ENCODE measurements around the gene DHX36. TPM values are rescaled to one million over a fixed set of nuclear protein-coding genes. Genes with fewer than 3 reads are reported as not detected.

DHX36 gene
- total RNA-seq, 2 experiments from 2014 or later = 128 TPM

DNA sequence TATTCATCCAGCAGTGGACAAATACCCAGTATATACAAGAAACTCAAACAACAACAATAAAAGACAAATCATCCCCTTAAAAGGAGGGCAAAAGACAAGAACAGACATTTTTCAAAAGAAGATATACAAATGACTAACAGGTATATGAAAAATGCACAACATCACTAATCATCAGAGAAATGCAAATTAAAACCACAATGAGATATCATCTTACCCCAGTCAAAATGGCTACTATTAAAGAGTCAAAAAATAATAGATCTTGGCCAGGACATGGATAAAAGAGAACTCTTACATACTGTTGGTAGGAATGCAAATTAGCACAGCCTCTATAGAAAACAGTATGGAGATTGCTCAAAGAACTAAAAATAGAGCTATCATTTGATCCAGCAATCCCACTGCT is 16.9 kb downstream of the DHX36 start:
- intact Hi-C loops (cut with DNase I, micrococcal nuclease) = no loop called here
- H3K9me3 Mint-ChIP-seq = no peaks in the 10 kb centered on the region
- H3K27me3 Mint-ChIP-seq = no peaks in the 10 kb centered on the region
- ChIA-PET POLR2A (no interaction called here), CTCF (no interaction called here)
- ATAC-seq (ENCODE audit: poor library complexity) (no peak), DNase-seq (no peak)
- H3K27ac ChIP-seq (ENCODE audit: low read depth in 1 of 2, low read length in 2 of 2) = no peak overlapping the region
- H3K27me3 ChIP-seq (ENCODE audit: control insufficient read depth in 1 of 2, insufficient read depth in 2 of 2, low read length in 2 of 2) = no peaks in the 10 kb centered on the region
- peak overlapping the region; percentile 6 for H3K27ac Mint-ChIP-seq
- peaks cover 89% of the 10 kb centered on the region for H3K36me3 Mint-ChIP-seq (ENCODE audit: low read depth)
- no peak overlapping the region for H3K4me3 Mint-ChIP-seq
- no peaks in the 10 kb centered on the region for H3K4me1 ChIP-seq (ENCODE audit: insufficient read depth, low read length)
- H3K4me3 ChIP-seq (ENCODE audit: low read length) = no peak overlapping the region
- peaks cover 75% of the 10 kb centered on the region for H3K36me3 ChIP-seq (ENCODE audit: insufficient read depth, low read length)
- TF ChIP-seq, protein P1, sequence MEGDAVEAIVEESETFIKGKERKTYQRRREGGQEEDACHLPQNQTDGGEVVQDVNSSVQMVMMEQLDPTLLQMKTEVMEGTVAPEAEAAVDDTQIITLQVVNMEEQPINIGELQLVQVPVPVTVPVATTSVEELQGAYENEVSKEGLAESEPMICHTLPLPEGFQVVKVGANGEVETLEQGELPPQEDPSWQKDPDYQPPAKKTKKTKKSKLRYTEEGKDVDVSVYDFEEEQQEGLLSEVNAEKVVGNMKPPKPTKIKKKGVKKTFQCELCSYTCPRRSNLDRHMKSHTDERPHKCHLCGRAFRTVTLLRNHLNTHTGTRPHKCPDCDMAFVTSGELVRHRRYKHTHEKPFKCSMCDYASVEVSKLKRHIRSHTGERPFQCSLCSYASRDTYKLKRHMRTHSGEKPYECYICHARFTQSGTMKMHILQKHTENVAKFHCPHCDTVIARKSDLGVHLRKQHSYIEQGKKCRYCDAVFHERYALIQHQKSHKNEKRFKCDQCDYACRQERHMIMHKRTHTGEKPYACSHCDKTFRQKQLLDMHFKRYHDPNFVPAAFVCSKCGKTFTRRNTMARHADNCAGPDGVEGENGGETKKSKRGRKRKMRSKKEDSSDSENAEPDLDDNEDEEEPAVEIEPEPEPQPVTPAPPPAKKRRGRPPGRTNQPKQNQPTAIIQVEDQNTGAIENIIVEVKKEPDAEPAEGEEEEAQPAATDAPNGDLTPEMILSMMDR (IDR thresholded peaks at IDR 0.05) = no peak
- no peaks in the 10 kb centered on the region for H3K9me3 ChIP-seq (ENCODE audit: control insufficient read depth in 1 of 2, insufficient read depth in 1 of 2, low read length in 2 of 2)
- peaks cover 12% of the 10 kb centered on the region for H3K4me1 Mint-ChIP-seq (ENCODE audit: low read depth)

DNA sequence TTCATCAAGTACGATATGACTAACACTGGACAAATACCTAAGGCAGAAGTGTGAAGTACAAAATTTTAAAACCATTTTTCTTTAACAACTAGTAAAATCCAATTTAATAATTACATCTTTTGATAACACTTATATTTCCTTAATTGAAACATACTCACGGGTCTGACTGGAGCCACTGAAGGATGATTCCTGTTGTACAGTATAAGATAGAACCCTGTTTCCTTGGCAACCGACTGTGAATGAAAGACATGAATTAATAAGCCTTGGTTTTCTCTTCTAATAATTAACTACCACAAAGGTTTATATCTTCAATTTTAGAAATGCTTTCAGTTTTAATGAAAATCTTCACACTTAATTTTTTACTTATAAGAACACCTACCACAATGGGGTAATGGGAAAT is 19.4 kb downstream of the DHX36 start:
- H3K27ac Mint-ChIP-seq = no peak overlapping the region
- Histone ChIP-seq H3K4me3 (ENCODE audit: low read length) (no peak overlapping the region), H3K9me3 (ENCODE audit: control insufficient read depth in 1 of 2, insufficient read depth in 1 of 2, low read length in 2 of 2) (no peaks in the 10 kb centered on the region), H3K36me3 (ENCODE audit: insufficient read depth, low read length) (peaks cover 86% of the 10 kb centered on the region), H3K27me3 (ENCODE audit: control insufficient read depth in 1 of 2, insufficient read depth in 2 of 2, low read length in 2 of 2) (no peaks in the 10 kb centered on the region), H3K27ac (ENCODE audit: low read depth in 1 of 2, low read length in 2 of 2) (no peak overlapping the region), H3K4me1 (ENCODE audit: insufficient read depth, low read length) (no peaks in the 10 kb centered on the region)
- intact Hi-C loops (cut with DNase I, micrococcal nuclease) = no loop called here
- ChIA-PET POLR2A (no interaction called here), CTCF (no interaction called here)
- peaks cover 98% of the 10 kb centered on the region for H3K36me3 Mint-ChIP-seq (ENCODE audit: low read depth)
- DNase-seq (no peak), ATAC-seq (ENCODE audit: poor library complexity) (no peak)
- TF ChIP-seq, protein P1 (IDR thresholded peaks at IDR 0.05) = no peak
- H3K27me3 Mint-ChIP-seq = no peaks in the 10 kb centered on the region
- H3K4me3 Mint-ChIP-seq = no peak overlapping the region
- H3K4me1 Mint-ChIP-seq (ENCODE audit: low read depth) = peaks cover 12% of the 10 kb centered on the region
- H3K9me3 Mint-ChIP-seq = no peaks in the 10 kb centered on the region

DNA sequence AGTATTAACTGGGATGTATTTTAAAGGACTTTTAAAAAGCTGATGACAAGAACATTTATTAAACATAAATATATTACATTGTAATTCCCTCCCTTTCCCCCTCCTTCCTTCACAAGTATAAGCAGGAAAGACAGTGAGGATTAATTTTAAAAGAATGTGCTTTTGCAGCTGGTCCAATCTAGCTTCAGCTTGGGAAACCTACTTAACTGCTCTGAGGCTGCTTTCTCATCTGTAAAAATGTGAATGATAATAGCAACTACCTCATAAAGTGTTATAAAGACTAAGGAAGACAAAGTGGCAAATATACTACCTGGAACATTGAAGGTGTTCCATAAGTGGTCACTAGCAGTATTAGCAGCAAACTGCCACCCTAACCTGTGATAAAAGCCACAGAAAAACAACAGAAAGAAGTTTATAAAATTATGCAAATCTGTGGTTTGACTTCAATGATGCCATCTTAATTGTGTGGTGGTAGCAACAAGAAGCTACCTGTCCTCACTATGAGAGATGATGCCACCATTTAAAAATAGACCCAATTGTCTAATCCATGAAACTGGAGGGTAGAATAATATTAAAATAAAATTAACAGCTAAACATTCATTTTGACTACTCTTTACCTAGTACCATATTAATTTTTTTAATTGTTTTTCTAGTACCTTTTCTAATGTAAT is 20.0 kb downstream of the DHX36 start:
- Histone ChIP-seq H3K9me3 (ENCODE audit: control insufficient read depth in 1 of 2, insufficient read depth in 1 of 2, low read length in 2 of 2) (no peaks in the 10 kb centered on the region), H3K27ac (ENCODE audit: low read depth in 1 of 2, low read length in 2 of 2) (no peak overlapping the region), H3K36me3 (ENCODE audit: insufficient read depth, low read length) (peaks cover 92% of the 10 kb centered on the region), H3K4me3 (ENCODE audit: low read length) (no peak overlapping the region), H3K4me1 (ENCODE audit: insufficient read depth, low read length) (no peaks in the 10 kb centered on the region), H3K27me3 (ENCODE audit: control insufficient read depth in 1 of 2, insufficient read depth in 2 of 2, low read length in 2 of 2) (no peaks in the 10 kb centered on the region)
- TF ChIP-seq, protein P1 (IDR thresholded peaks at IDR 0.05) = no peak
- no peak for ATAC-seq (ENCODE audit: poor library complexity)
- intact Hi-C loops (cut with DNase I, micrococcal nuclease) = no loop called here
- CTCF ChIA-PET = no interaction called here
- Mint-ChIP-seq H3K9me3 (no peaks in the 10 kb centered on the region), H3K27ac (no peak overlapping the region), H3K36me3 (ENCODE audit: low read depth) (peaks cover 98% of the 10 kb centered on the region), H3K27me3 (no peaks in the 10 kb centered on the region), H3K4me3 (no peak overlapping the region), H3K4me1 (ENCODE audit: low read depth) (peaks cover 12% of the 10 kb centered on the region)
- DNase-seq = no peak
- POLR2A ChIA-PET = no interaction called here
